PC-3 (cell line): ENCODE measurements around the gene SIGMAR1. TPM values are rescaled to one million over a fixed set of nuclear protein-coding genes. Genes with fewer than 3 reads are reported as not detected.

Experiments used
- ATAC-seq: fragments of 200-7000 bp; cut with Tn5 transposase; 2 replicates; pipeline ENCODE4 v1.9.1; 2020; ENCODE audit warnings: mild to moderate bottlenecking, moderate library complexity
- BruUV-seq: library from RNA; stranded (reverse); fragments of 400-500 nt; replicated peaks from 2 replicates; lab custom pipeline; 2021; lab: Mats Ljungman, UMichigan
- CTCF ChIA-PET: fragments of 300-600 bp; sonication (Branson Sonifier 250); formaldehyde crosslinking; loops from one replicate; lab custom pipeline; 2022; ENCODE audit warnings: antibody characterized with exemption; lab: Charles Lee
- POLR2A ChIA-PET: fragments of 300-600 bp; sonication (Branson Sonifier 250); formaldehyde crosslinking; loops from one replicate; lab custom pipeline; 2022; ENCODE audit warnings: antibody characterized with exemption; ENCODE audit not compliant: unreplicated experiment; lab: Charles Lee
- DNase-seq: peaks from one replicate; pipeline ENCODE4 v3.0.0-alpha.2; 2015
- H2AFZ ChIP-seq: fragments of 300-600 bp; sonication (generic); 2 replicates; pipeline ENCODE4 v1.6.0; 2016; ENCODE audit warnings: antibody characterized with exemption, low read length
- H3F3A ChIP-seq: fragments of 300-600 bp; sonication (generic); one replicate; pipeline ENCODE4 v1.6.0; 2017; ENCODE audit warnings: antibody characterized with exemption, low read length, control low read depth, mild to moderate bottlenecking; ENCODE audit not compliant: unreplicated experiment
- H3K27ac ChIP-seq: fragments of 300-600 bp; sonication (generic); 2 replicates; pipeline ENCODE4 v1.5.1; 2016; ENCODE audit warnings: mild to moderate bottlenecking, low read length
- H3K27me3 ChIP-seq: fragments of 300-600 bp; sonication (generic); 2 replicates; pipeline ENCODE4 v1.6.1; 2016; ENCODE audit warnings: low read length, mixed read lengths
- H3K36me3 ChIP-seq: fragments of 300-600 bp; sonication (generic); 2 replicates; pipeline ENCODE4 v1.6.1; 2016; ENCODE audit warnings: low read depth, mixed run types, low read length, mixed read lengths
- H3K4me1 ChIP-seq: fragments of 300-600 bp; sonication (generic); 2 replicates; pipeline ENCODE4 v1.5.1; 2016; ENCODE audit warnings: low read length; ENCODE audit not compliant: insufficient read depth
- H3K4me2 ChIP-seq: fragments of 300-600 bp; sonication (generic); 2 replicates; pipeline ENCODE4 v1.6.0; 2016; ENCODE audit warnings: low read length
- H3K4me3 ChIP-seq: fragments of 300-600 bp; sonication (generic); 2 replicates; pipeline ENCODE4 v1.5.1; 2016; ENCODE audit warnings: mild to moderate bottlenecking, low read length, mixed read lengths
- H3K79me2 ChIP-seq: fragments of 300-600 bp; sonication (generic); 2 replicates; pipeline ENCODE4 v1.6.1; 2017; ENCODE audit warnings: low read length, mixed read lengths
- H3K9ac ChIP-seq: fragments of 300-600 bp; sonication (generic); 2 replicates; pipeline ENCODE4 v1.6.0; 2016; ENCODE audit warnings: mild to moderate bottlenecking, low read length
- H3K9me2 ChIP-seq: fragments of 300-600 bp; sonication (generic); replicated peaks from 2 replicates; pipeline ENCODE4 v1.6.1; 2016; ENCODE audit warnings: mixed run types, low read length, mixed read lengths
- H3K9me3 ChIP-seq: fragments of 300-600 bp; sonication (generic); 2 replicates; pipeline ENCODE4 v1.6.1; 2016; ENCODE audit warnings: low read length, mixed read lengths
- H4K20me1 ChIP-seq: fragments of 300-600 bp; sonication (generic); 2 replicates; pipeline ENCODE4 v1.6.1; 2016; ENCODE audit warnings: low read length, mixed read lengths
- EZH2 ChIP-seq: fragments of 300-600 bp; sonication (generic); IDR thresholded peaks from one replicate; pipeline ENCODE4 v1.6.1; 2017; ENCODE audit warnings: antibody characterized with exemption, mild to moderate bottlenecking, low read length; ENCODE audit not compliant: unreplicated experiment
- EZH2phosphoT487 ChIP-seq: fragments of 300-600 bp; sonication (generic); IDR thresholded peaks from 2 replicates; pipeline ENCODE4 v1.6.1; 2018; ENCODE audit warnings: mild to moderate bottlenecking, antibody characterized with exemption, low read length, borderline replicate concordance
- intact Hi-C: fragments of 100-400 bp; cut with micrococcal nuclease; formaldehyde crosslinking; loops from 2 replicates; pipeline ENCODE4 v1.9.0; 2023
- total RNA-seq: library from RNA; depleted of rRNA; stranded (reverse); fragments of >200 nt; gene quantifications from 2 replicates; pipeline ENCODE4 v1.2.3, GENCODE V29; 2014
- TF ChIP-seq, protein P1 (sequence below): fragments of 300-600 bp; sonication (generic); conservative IDR thresholded peaks from 2 replicates; pipeline ENCODE4 v1.5.1; 2017; ENCODE audit warnings: antibody characterized with exemption, low read depth, mild to moderate bottlenecking, low read length

Gene SIGMAR1
- total RNA-seq, 1 experiment from 2014 or later = 96.7 TPM

DNA sequence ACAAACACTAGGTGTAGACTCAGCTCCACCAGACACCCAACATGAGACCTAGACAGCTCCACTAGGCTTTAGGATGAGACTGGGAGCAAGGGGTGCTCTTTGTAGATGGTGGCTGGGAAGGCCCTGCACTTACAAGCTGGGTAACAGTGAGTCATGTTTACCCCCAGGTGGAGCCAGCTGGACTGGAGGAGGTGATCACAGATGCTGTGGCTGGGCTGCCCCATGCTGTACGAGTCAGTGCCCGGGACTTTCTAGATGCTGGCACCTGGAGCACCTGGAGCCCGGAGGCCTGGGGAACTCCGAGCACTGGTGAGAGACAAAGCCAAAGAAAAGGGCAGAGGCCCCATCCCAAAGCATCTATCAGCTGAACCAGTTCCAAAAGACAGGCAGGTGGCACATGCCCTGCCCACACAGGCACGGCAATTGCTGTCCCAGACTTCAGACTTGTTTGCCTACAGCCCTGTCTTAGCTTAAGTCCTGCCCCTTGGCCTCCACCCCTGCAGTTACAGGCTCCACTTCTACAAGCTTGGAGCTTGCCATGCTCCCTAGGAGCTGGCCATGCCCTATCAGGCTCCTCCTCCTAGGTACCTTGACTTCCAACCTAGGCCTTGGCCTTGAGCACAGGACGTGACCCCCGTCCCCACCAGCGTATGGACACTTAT, 22.1 kb upstream of the SIGMAR1 start:
- Histone ChIP-seq H3K9me2 (no peaks in the 10 kb centered on the region), H3K79me2 (no peaks in the 10 kb centered on the region), H3K9me3 (no peaks in the 10 kb centered on the region), H3F3A (no peaks in the 10 kb centered on the region), H2AFZ (no peak overlapping the region), H3K4me1 (peaks cover 3% of the 10 kb centered on the region; the same call in 1 of the 2 replicates), H3K27ac (no peak overlapping the region), H3K4me2 (no peak overlapping the region), H3K4me3 (no peak overlapping the region), H3K27me3 (no peaks in the 10 kb centered on the region), H3K36me3 (no peaks in the 10 kb centered on the region), H4K20me1 (no peaks in the 10 kb centered on the region), H3K9ac (no peak overlapping the region)
- intact Hi-C loops = no loop called here
- BruUV-seq = no TSS peak
- CTCF ChIA-PET = no interaction called here
- TF ChIP-seq EZH2phosphoT487 (no peak), EZH2 (no peak)
- TF ChIP-seq, protein P1, sequence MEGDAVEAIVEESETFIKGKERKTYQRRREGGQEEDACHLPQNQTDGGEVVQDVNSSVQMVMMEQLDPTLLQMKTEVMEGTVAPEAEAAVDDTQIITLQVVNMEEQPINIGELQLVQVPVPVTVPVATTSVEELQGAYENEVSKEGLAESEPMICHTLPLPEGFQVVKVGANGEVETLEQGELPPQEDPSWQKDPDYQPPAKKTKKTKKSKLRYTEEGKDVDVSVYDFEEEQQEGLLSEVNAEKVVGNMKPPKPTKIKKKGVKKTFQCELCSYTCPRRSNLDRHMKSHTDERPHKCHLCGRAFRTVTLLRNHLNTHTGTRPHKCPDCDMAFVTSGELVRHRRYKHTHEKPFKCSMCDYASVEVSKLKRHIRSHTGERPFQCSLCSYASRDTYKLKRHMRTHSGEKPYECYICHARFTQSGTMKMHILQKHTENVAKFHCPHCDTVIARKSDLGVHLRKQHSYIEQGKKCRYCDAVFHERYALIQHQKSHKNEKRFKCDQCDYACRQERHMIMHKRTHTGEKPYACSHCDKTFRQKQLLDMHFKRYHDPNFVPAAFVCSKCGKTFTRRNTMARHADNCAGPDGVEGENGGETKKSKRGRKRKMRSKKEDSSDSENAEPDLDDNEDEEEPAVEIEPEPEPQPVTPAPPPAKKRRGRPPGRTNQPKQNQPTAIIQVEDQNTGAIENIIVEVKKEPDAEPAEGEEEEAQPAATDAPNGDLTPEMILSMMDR = no peak
- DNase-seq (peak; percentile 57), ATAC-seq (peak; percentile 60)
- POLR2A ChIA-PET = interaction anchor here (0.6 kb wide), 1 partner anchor 1008 kb away, joined by 13 read pairs; no protein-coding TSS in a partner anchor

DNA sequence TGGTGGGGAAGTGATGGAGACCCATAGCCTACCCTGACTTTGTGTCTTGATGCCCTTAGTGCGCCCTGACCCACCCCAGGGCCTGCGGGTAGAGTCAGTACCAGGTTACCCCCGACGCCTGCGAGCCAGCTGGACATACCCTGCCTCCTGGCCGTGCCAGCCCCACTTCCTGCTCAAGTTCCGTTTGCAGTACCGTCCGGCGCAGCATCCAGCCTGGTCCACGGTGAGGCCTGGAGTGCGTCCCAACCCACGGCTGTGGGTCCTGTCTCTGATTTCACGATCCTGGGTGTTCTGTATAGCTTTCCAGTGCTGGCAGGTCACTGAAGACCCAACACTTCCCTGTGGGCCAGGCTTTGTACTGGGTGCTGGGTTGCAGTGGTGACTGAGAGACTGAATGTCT, 20.9 kb upstream of the SIGMAR1 start:
- Histone ChIP-seq H3K4me3 (no peak overlapping the region), H3K4me2 (no peak overlapping the region), H3K4me1 (peaks cover 3% of the 10 kb centered on the region; the same call in 1 of the 2 replicates), H2AFZ (no peak overlapping the region), H3K27ac (no peak overlapping the region), H3K9me3 (no peaks in the 10 kb centered on the region), H3F3A (no peaks in the 10 kb centered on the region), H3K36me3 (no peaks in the 10 kb centered on the region), H3K79me2 (no peaks in the 10 kb centered on the region), H4K20me1 (no peaks in the 10 kb centered on the region), H3K9ac (no peak overlapping the region), H3K27me3 (no peaks in the 10 kb centered on the region), H3K9me2 (no peaks in the 10 kb centered on the region)
- intact Hi-C loops = no loop called here
- TF ChIP-seq EZH2phosphoT487 = no peak
- no peak for TF ChIP-seq EZH2
- TF ChIP-seq, protein P1 = no peak
- ChIA-PET CTCF (no interaction called here), POLR2A (no interaction called here)
- no TSS peak for BruUV-seq
- DNase-seq (no peak), ATAC-seq (no peak)

DNA sequence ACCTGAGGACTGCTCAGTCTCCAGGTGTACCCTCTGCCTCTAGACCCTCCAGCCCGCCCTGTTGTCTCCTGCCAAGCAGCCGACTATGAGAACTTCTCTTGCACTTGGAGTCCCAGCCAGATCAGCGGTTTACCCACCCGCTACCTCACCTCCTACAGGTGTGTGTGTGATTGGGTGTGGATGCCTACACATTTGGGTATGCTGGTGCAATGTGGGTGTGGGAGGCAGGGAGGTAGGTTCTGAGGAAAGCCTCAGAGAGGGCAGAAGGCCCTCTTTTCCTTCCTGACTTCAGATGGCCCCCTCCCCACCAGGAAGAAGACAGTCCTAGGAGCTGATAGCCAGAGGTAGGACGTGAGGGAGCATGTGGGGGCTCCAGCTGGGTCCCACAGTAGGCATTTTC, 19.4 kb upstream of the SIGMAR1 start:
- CTCF ChIA-PET = no interaction called here

More for the DNA sequence above, 19.4 kb upstream of the SIGMAR1 start:
- H4K20me1 ChIP-seq = no peaks in the 10 kb centered on the region
- POLR2A ChIA-PET = no interaction called here
- no peak overlapping the region for H3K4me3 ChIP-seq
- H3K27me3 ChIP-seq = no peaks in the 10 kb centered on the region
- no peaks in the 10 kb centered on the region for H3K9me2 ChIP-seq
- BruUV-seq = no TSS peak
- no peak overlapping the region for H3K27ac ChIP-seq
- no peaks in the 10 kb centered on the region for H3K36me3 ChIP-seq
- peaks cover 13% of the 10 kb centered on the region; the same call in 1 of the 2 replicates for H3K4me1 ChIP-seq
- H3K4me2 ChIP-seq = no peak overlapping the region
- TF ChIP-seq EZH2phosphoT487 (no peak), EZH2 (no peak)
- TF ChIP-seq, protein P1 = no peak
- no peak overlapping the region for H2AFZ ChIP-seq
- no peak for DNase-seq
- no peaks in the 10 kb centered on the region for H3F3A ChIP-seq
- no peaks in the 10 kb centered on the region for H3K9me3 ChIP-seq
- no peak for ATAC-seq
- no peaks in the 10 kb centered on the region for H3K79me2 ChIP-seq
- no peak overlapping the region for H3K9ac ChIP-seq
- intact Hi-C loops = no loop called here
